HG02870 (cell line): ENCODE measurements around the gene TNNC1.

ENCODE experiments used
- ATAC-seq: cut with Tn5 transposase; IDR thresholded peaks from one replicate; pipeline ENCODE4 v1.9.1; 2021; ENCODE audit warnings: mild to moderate bottlenecking, moderate library complexity; ENCODE audit not compliant: unreplicated experiment

The TNNC1 gene

GRCh38 chr3:52432691-52433141 lies 21.1 kb downstream of the TNNC1 start:
- no peak for ATAC-seq

GRCh38 chr3:52432225-52432624 lies 21.6 kb downstream of the TNNC1 start:
- no peak for ATAC-seq

- ATAC-seq, result no peak
Measured at GRCh38 chr3:52431459-52432223, 22.2 kb downstream of the TNNC1 start.

DNA sequence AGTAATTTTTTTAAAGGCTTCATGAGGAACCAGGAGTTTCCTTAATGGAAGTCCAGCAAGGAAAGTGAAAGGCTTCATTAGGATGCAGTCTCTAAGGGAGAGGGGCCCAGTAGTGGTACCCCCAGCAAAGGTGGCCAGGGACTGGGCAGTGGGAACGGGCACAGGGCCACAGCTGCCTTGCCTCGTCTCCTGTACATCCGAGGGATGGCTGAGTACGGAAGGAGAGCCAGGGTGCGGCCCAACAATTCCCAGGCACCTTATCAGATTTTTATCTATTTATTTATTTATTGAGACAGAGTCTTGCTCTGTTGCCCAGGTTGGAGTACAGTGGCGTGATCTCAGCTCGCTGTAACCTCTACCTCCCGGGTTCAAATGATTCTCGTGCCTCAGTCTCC lies 23.4 kb downstream of the TNNC1 start:
- no peak for ATAC-seq

- no peak for ATAC-seq
Measured at GRCh38 chr3:52429779-52430415, 23.9 kb downstream of the TNNC1 start.

- no peak for ATAC-seq
Measured at GRCh38 chr3:52429031-52429430, 24.8 kb downstream of the TNNC1 start.

- ATAC-seq, result no peak
Measured at GRCh38 chr3:52428151-52429005, 25.5 kb downstream of the TNNC1 start.

- no peak for ATAC-seq
Measured at GRCh38 chr3:52423173-52423572, 30.7 kb downstream of the TNNC1 start.

- no peak for ATAC-seq
Measured at GRCh38 chr3:52422669-52423068, 31.2 kb downstream of the TNNC1 start.

- ATAC-seq, result no peak
Measured at GRCh38 chr3:52420388-52420787, 33.5 kb downstream of the TNNC1 start.

GRCh38 chr3:52415800-52416199 lies 38.0 kb downstream of the TNNC1 start:
- ATAC-seq, result no peak

GRCh38 chr3:52408466-52408865 lies 45.4 kb downstream of the TNNC1 start:
- ATAC-seq, result no peak

- ATAC-seq, result no peak
Measured at GRCh38 chr3:52407779-52408178, 46.1 kb downstream of the TNNC1 start.

DNA sequence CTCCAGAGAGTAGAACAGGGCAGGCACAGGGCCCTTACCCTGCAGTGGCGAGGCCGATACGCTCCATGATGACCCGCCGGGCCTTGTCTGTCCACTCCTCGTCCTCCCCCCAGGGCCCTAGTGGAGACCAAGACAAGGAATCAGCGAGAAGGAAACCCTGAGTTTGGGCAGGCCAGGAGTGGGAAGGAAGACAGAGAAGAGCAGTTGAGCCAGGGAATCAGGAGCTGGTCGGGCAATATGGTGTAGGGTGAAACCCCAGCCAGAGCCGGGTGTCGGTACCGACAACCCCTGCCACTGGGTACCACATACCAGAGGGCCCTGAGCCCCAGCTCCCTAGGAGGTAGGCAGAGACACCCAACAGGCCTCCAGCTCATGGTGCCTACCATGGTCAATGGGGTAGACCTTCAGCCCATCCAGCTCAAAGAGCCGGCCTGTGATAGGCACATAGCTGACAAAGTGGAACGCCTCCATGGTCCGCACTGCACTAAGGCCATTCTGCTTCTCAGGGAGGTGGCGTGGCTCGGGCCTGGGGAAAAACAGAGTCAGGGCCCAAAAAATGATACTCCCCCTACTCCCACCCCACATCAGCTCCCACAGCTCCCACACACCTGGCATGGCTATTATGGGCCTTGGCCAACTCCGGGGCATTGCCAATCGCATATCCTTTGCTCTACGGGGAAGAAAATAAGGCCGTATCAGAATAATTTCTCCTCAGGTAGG lies 46.9 kb downstream of the TNNC1 start:
- no peak for ATAC-seq

GRCh38 chr3:52406231-52406661 lies 47.6 kb downstream of the TNNC1 start:
- ATAC-seq, result no peak

DNA sequence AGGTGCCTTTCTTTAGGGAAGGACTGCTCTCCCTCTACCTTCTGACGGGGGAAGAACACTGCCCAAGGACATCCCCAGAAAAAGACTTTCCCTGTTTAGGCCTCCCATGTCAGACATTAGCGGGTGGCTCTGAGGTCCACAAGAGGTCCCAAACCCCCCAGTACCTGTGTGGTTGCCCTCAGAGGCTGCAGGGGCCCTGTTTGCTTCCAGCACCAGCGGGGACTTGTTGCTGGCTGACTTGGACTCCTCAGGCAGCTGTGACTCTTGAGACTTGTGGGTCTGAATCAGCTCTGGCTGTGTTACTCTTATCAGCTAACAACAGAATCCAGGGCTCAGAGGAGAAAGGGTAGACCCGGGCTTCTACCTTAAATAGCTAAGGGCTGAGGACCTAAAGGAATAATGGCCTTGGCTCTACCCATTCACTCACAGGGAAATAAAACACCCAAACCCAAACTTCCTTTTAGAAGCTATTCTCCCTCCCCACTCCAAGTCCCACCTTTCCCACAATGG lies 48.2 kb downstream of the TNNC1 start:
- ATAC-seq, result no peak

DNA sequence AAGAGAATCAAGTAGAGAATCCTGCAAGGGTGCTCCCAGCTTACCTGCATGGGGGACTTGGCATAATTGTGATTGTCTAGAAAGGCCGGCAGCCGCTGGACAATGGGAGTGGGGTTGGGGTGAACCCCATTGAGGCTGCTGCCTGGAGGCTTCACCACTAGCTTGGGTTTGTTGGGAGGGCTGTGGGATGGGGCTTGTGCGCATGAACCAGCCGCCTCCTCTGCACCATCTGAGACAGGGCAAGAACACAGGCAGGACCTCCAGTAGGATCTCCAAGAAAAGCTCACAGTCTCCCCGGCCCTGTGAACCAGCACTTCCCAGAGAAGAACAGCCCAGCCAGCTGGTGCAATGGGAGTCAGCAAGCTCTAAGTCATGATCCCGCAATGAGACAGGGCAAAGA lies 48.8 kb downstream of the TNNC1 start:
- ATAC-seq, result no peak

DNA sequence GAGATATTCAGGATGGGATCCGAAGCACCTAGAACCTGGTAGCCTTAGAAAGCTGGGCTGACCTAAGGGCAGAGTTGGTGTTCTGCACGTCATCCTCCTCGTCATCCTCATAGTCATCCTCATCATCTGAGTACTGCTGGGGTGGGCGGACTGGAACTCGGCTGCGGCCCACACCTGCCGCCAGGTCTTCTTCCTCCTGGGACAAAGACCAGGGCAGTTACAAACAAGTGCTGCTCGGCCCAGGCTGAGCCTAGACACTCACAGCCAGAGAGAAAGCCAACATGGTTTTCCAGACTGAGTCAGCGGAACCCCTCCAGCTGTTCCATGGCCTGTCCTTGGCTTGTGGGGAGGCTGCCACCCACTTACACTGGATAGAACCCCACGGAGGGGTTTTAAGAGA lies 49.5 kb downstream of the TNNC1 start:
- no peak for ATAC-seq

DNA sequence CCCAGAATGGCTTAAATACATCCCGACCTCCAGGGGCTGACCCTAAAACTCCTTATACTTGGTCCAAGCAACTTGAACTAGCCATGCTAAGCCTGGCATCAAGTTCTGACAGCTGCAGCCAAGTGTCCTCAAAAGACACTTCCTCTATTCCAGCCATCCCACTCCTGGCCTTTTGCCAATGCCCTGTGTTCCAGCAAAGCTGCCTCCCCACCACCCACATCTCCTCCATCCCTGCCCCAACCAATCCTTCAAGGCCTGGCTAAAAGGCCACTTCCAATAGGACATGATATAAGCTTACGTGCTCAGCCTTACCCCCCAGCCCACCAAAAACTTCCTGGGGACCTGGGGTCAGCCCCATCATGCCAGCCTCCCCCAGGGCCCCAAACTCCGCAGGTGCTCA lies 49.9 kb downstream of the TNNC1 start:
- ATAC-seq, result no peak

DNA sequence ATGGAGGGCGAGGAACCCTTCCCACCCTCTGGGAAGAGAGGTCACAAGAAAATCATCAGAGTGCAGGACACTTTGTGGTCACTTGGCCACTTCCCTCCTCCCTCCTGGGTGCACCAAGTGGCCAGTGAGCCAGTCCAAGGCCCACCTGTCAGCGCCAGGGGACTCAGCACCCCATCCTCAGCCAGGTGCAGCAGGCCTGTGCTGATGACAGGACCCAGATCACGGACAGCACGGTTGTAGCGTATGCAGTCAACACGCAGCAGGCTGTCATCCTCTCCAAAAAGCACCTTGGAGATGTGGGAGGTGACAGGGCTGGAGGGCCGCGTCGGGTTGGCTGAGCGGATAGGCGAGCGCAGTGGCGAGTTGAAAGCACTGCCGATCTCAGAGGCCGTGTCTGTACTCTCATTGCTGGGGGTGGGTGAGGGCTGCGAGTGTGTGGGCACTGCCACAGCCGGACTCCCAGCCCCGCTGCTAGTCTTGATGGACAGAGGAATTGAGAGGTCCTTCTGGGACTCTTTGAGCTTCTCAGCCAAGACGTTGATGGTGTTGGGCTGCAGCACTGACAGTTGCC lies 50.5 kb downstream of the TNNC1 start:
- no peak for ATAC-seq
